Breast epithelium (tissue), 4 donors: ENCODE data around the gene NPS. TPM values are rescaled to one million over a fixed set of nuclear protein-coding genes. Genes with fewer than 3 reads are reported as not detected.

Experiments used
- DNase-seq, 2 donors: peaks; one replicate each; pipeline ENCODE4 v3.0.0-alpha.2; 2019; ENCODE audit warnings: low spot score in 2 of 2
- H3K27ac ChIP-seq, 2 donors: fragments of 200-600 bp; sonication (generic) in 1 of 2; one replicate each; pipeline ENCODE4 v1.5.1; 2016 to 2019; ENCODE audit warnings: mild to moderate bottlenecking in 1 of 2
- H3K27me3 ChIP-seq, 2 donors: fragments of 200-600 bp; sonication (generic) in 1 of 2; one replicate each; pipeline versions ENCODE4 v1.5.1 to v1.6.0; 2017 to 2019; ENCODE audit warnings: control low read depth in 1 of 2, mild to moderate bottlenecking in 1 of 2
- H3K36me3 ChIP-seq: fragments of 200-600 bp; one replicate; pipeline ENCODE4 v1.5.1; 2019
- H3K4me1 ChIP-seq, 2 donors: fragments of 200-600 bp; sonication (generic); one replicate each; pipeline ENCODE4 v1.5.1; 2016 to 2019; ENCODE audit warnings: control low read depth in 1 of 2
- H3K4me3 ChIP-seq, 3 donors: fragments of 200-600 bp; sonication (generic); 1 replicate in 2 of 3; 2 replicates in 1 of 3; pipeline ENCODE4 v1.5.1; 2016 to 2019; ENCODE audit warnings: mild to moderate bottlenecking in 3 of 3, moderate library complexity in 2 of 3
- H3K9me3 ChIP-seq, 2 donors: fragments of 200-600 bp; sonication (generic) in 1 of 2; one replicate each; pipeline ENCODE4 v1.5.1; 2016 to 2019; ENCODE audit warnings: control low read depth in 1 of 2
- POLR2A ChIP-seq: fragments of 450-650 bp; IDR thresholded peaks from one replicate; pipeline ENCODE4 v1.6.1; 2016; ENCODE audit warnings: antibody characterized with exemption, mild to moderate bottlenecking, moderate library complexity
- POLR2AphosphoS5 ChIP-seq, 3 donors: sonication (generic); formaldehyde crosslinking; IDR thresholded peaks; one replicate each; pipeline ENCODE4 v1.6.1; 2017; ENCODE audit warnings: antibody characterized with exemption in 3 of 3
- intact Hi-C: fragments of 100-400 bp; cut with DNase I; formaldehyde crosslinking; loops from one replicate; pipeline ENCODE4 v1.15.1; 2023; ENCODE audit warnings: low total_unique reads
- total RNA-seq, 3 donors: library from RNA; depleted of rRNA; stranded (reverse); fragments of >200 nt; gene quantifications; one replicate each; pipeline ENCODE4 v1.1.0, GENCODE V29; 2016
- TF ChIP-seq, protein P1 (sequence below), 3 donors: fragments of 450-650 bp; IDR thresholded peaks; one replicate each; pipeline ENCODE4 v1.5.1; 2016 to 2017; ENCODE audit warnings: antibody characterized with exemption in 3 of 3, mild to moderate bottlenecking in 3 of 3, moderate library complexity in 3 of 3

NPS gene
- total RNA-seq, 3 donors from 2014 or later: not detected

- Histone ChIP-seq H3K27me3 (no peaks in the 10 kb centered on the region), H3K4me3 (no peak overlapping the region), H3K27ac (no peak overlapping the region), H3K9me3 (peaks cover 0 to 13% of the 10 kb centered on the region in 2 donors), H3K36me3 (no peaks in the 10 kb centered on the region), H3K4me1 (no peaks in the 10 kb centered on the region)
- no peak for TF ChIP-seq POLR2A
- TF ChIP-seq POLR2AphosphoS5 (IDR thresholded peaks at IDR 0.05): no peak
- TF ChIP-seq, protein P1, sequence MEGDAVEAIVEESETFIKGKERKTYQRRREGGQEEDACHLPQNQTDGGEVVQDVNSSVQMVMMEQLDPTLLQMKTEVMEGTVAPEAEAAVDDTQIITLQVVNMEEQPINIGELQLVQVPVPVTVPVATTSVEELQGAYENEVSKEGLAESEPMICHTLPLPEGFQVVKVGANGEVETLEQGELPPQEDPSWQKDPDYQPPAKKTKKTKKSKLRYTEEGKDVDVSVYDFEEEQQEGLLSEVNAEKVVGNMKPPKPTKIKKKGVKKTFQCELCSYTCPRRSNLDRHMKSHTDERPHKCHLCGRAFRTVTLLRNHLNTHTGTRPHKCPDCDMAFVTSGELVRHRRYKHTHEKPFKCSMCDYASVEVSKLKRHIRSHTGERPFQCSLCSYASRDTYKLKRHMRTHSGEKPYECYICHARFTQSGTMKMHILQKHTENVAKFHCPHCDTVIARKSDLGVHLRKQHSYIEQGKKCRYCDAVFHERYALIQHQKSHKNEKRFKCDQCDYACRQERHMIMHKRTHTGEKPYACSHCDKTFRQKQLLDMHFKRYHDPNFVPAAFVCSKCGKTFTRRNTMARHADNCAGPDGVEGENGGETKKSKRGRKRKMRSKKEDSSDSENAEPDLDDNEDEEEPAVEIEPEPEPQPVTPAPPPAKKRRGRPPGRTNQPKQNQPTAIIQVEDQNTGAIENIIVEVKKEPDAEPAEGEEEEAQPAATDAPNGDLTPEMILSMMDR (IDR thresholded peaks at IDR 0.05): no peak
- DNase-seq: no peak
- intact Hi-C loops: no loop called here
These were observed 26.9 kb downstream of the NPS start for GRCh38 chr10:127576051-127576450.

DNA sequence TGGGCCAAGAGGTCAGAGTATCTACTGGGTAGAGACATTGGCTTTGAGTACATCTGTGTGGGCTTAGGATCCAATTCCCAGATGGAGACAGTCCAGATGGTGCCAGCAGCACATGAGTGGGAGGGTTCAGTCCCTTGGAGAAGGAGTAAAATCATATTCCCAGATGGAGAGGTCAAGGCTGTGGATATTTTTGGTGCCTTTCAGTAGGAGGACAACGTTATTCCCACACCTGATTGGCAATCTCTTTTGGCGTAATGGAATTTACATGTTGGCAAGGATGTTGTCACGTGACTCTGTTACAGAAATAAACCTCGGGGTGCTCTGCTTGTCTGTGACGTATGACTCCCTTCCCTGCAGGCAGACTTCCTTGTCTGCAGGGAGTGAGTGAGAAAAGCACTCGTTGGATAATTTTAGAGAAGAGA, 27.6 kb downstream of the NPS start:
- H3K36me3 ChIP-seq: no peaks in the 10 kb centered on the region
- TF ChIP-seq, protein P1 (IDR thresholded peaks at IDR 0.05): no peak
- TF ChIP-seq POLR2A (no peak), POLR2AphosphoS5 (IDR thresholded peaks at IDR 0.05) (no peak)
- H3K4me3 ChIP-seq: no peak overlapping the region
- peaks cover 0 to 13% of the 10 kb centered on the region in 2 donors for H3K9me3 ChIP-seq
- no peak for DNase-seq
- no peaks in the 10 kb centered on the region for H3K27me3 ChIP-seq
- intact Hi-C loops: no loop called here
- H3K27ac ChIP-seq: no peak overlapping the region
- no peaks in the 10 kb centered on the region for H3K4me1 ChIP-seq

DNA sequence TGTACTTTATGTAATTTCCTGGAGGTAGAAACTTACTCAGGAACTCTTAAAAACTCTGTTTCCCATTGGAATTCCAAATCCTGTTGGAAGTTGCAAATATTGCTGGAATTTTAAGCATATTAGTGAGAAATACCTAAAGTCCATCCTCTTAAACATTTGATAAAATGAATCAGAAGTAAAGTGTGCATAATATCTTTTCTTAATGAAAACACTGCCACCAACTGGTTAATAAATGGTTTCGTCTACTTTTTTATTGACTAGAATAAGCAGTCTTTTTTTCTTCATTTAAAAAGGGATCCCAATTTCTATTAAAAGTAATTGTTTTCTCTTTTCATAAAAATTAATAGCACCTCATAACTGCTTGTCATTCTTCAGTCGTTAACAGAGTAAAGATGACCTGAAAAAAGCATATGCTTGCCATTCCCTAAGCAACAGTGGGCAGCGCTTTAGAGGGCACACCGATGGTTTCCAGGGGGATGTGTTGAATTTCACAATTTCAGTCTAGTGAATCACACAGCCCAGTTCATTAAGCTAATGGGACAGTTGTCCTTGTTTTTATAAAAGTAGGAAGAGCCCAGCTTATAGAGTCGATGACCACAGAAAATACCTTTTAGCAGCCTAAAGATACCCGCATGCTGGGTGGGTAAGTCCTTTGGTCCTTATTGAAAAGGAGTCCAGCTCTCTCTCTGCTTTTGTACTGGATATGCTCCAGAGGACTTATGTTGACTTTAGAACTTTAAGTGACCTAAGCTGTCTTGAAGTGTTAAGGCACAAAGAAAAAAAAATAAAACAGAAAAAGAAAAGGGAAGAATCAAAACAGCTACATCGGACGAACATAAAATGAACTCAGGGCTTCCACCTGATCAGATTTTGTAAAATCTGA, 28.5 kb downstream of the NPS start:
- TF ChIP-seq, protein P1 (IDR thresholded peaks at IDR 0.05): no peak
- TF ChIP-seq POLR2AphosphoS5 (IDR thresholded peaks at IDR 0.05) (no peak), POLR2A (no peak)
- no peaks in the 10 kb centered on the region for H3K27me3 ChIP-seq
- DNase-seq: no peak
- no peaks in the 10 kb centered on the region for H3K4me1 ChIP-seq
- no peak overlapping the region for H3K4me3 ChIP-seq
- H3K27ac ChIP-seq: no peak overlapping the region
- H3K9me3 ChIP-seq: peaks cover 0 to 13% of the 10 kb centered on the region in 2 donors
- H3K36me3 ChIP-seq: no peaks in the 10 kb centered on the region
- intact Hi-C loops: no loop called here

- TF ChIP-seq POLR2AphosphoS5 (IDR thresholded peaks at IDR 0.05) (no peak), POLR2A (no peak)
- TF ChIP-seq, protein P1 (IDR thresholded peaks at IDR 0.05): no peak
These were observed 29.3 kb downstream of the NPS start for GRCh38 chr10:127578259-127578960.

GRCh38 chr10:127578961-127579305, 29.8 kb downstream of the NPS start:
- H3K4me3 ChIP-seq: no peak overlapping the region
- TF ChIP-seq POLR2AphosphoS5 (IDR thresholded peaks at IDR 0.05) (no peak), POLR2A (no peak)
- TF ChIP-seq, protein P1 (IDR thresholded peaks at IDR 0.05): no peak
- peaks cover 0 to 2% of the 10 kb centered on the region in 2 donors for H3K9me3 ChIP-seq
- H3K27me3 ChIP-seq: no peaks in the 10 kb centered on the region
- no peak overlapping the region for H3K27ac ChIP-seq
- intact Hi-C loops: no loop called here
- DNase-seq: no peak
- H3K4me1 ChIP-seq: no peaks in the 10 kb centered on the region
- H3K36me3 ChIP-seq: no peaks in the 10 kb centered on the region

More at GRCh38 chr10:127578259-127578960, 29.3 kb downstream of the NPS start:
- no peaks in the 10 kb centered on the region for H3K27me3 ChIP-seq
- peaks cover 0 to 7% of the 10 kb centered on the region in 2 donors for H3K9me3 ChIP-seq
- DNase-seq: no peak
- no peak overlapping the region for H3K4me3 ChIP-seq
- H3K4me1 ChIP-seq: no peaks in the 10 kb centered on the region
- no peak overlapping the region for H3K27ac ChIP-seq
- H3K36me3 ChIP-seq: no peaks in the 10 kb centered on the region
- intact Hi-C loops: no loop called here
